HG03442 (cell line): ENCODE data around the gene LCE2D.

ENCODE experiments used
- ATAC-seq: cut with Tn5 transposase; IDR thresholded peaks from one replicate; pipeline ENCODE4 v1.9.1; 2021; ENCODE audit warnings: mild to moderate bottlenecking, moderate library complexity; ENCODE audit not compliant: unreplicated experiment

Gene LCE2D

DNA sequence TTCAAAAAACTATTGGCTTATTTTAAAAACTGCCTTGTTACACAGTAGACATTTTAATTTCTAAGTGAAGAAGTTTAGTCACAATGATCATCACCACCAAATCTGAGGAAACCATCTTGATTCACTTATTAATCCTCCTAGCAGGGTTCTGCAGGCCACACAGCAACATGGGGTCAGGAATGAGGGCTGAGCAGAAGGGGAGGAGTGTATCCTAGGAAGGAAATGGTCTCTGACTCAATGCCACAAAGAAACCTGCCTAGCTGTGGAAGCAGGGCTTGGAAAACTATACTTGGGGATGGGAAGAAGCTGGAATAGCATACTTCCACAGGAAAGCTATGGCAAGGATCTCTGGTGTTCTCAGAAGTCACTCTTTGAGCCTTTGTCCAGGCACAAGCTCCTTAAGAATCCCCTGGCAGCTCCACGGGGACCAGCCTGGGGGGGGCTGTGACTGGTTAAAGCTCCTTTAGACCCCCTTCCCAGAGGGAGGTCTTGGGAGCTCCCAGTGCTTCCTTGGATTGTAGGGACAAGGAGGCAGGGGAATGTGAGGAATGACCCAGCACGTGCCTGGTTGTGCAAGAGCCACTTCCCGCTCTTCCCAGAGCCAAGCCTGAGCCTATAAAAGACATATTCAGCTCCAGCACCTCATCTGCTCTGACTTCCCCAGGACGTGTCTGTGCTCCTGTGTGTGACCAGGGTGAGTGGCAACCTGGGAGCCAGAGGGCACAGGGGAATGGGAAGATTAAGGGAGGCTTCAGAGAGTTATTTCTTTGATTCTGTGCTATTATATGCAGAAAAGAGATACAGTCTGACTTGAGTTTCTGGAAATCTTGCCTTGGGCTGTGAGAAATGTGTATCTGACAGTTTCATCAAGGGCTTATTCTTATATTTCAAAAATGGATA is 34.8 kb downstream of the LCE2D start, which contains the start of gene LCE2A:
TSS of gene LCE2A (plus strand) at position 645 of the 900 bp plus-strand sequence. CDS start 557 bp downstream, outside the sequence.
- no peak for ATAC-seq

DNA sequence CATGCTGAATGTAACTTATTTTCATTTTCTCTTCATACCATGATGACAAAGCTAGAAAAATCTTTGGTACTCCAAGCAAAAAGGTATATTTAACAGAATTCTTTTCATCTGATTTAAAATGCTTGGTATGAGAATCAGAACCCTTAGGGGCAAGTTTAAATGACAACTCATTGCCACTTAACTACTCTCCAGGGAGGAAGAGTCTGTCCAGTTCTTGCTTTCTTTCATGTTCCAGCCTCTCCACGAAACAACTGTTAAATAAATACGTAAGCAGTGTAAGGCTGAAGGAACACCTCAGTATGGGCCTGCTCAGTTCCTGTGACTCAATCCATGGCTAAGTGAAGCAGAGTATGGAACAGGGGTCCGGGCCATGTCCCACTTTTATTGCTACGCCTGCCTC is 36.6 kb downstream of the LCE2D start:
- no peak for ATAC-seq

DNA sequence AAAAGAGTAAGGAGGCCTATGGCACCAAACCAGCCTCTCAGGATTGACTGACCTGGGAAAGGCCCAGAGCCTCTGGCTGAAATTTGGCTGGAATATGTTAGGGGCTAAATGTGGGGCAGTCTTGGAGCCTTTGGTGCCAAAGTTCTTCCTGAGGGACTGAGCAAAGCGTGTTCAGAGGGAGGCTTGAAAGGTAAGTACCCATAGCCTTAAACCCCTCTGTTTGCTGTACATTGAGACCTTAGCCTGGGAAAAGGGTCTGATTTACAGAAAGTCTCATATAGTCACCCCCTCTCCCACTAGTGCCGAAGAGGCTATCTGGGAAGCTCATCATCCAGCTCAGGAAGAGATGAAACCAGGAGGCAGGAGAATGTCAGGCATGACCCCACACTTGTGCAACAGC is 44.7 kb downstream of the LCE2D start, which contains the start of gene LCE4A:
TSS of gene LCE4A (plus strand) at position 301 of the 400 bp plus-strand sequence. CDS start 916 bp downstream, outside the sequence.
- no peak for ATAC-seq
